CD4-positive, alpha-beta T cell treated with Interleukin-4 for 1 hour (primary cell): ENCODE results near the gene SNX13.

Experiments used
- DNase-seq, 2 donors: peaks; one replicate each; pipeline ENCODE4 v3.0.0-alpha.2; 2020 to 2022

The SNX13 gene

GRCh38 chr7:17773289-17773626 is 167.0 kb downstream of the SNX13 start:
- DNase-seq: peak in 1 of 2 donors; percentile 50

GRCh38 chr7:17772581-17773288 is 167.6 kb downstream of the SNX13 start:
- no peak for DNase-seq

- DNase-seq: no peak
Measured at GRCh38 chr7:17771901-17772408, 168.3 kb downstream of the SNX13 start.

- no peak for DNase-seq
Measured at GRCh38 chr7:17770710-17771375, 169.5 kb downstream of the SNX13 start.

- DNase-seq: peak; percentile 61 to 62
Measured at GRCh38 chr7:17769918-17770317, 170.4 kb downstream of the SNX13 start.

GRCh38 chr7:17758008-17758407 is 182.3 kb downstream of the SNX13 start:
- no peak for DNase-seq

GRCh38 chr7:17746020-17746530 is 194.2 kb downstream of the SNX13 start:
- DNase-seq: no peak

GRCh38 chr7:17745610-17746009 is 194.7 kb downstream of the SNX13 start:
- no peak for DNase-seq

GRCh38 chr7:17743316-17743715 is 197.0 kb downstream of the SNX13 start:
- no peak for DNase-seq

GRCh38 chr7:17741426-17741825 is 198.9 kb downstream of the SNX13 start:
- DNase-seq: no peak
